Myocyte (in vitro differentiated cells): Measurements from ENCODE around the gene SAFB2. TPM values are rescaled to one million over a fixed set of nuclear protein-coding genes. Genes with fewer than 3 reads are reported as not detected.

Experiments used
- DNase-seq: peaks from one replicate; pipeline ENCODE4 v3.0.0-alpha.2; 2012; ENCODE audit warnings: low read depth
- polyA plus RNA-seq: library from polyadenylated mRNA; unstranded; fragments of >200 nt; gene quantifications from one replicate; pipeline ENCODE4 v1.2.1, GENCODE V29; 2012; ENCODE audit warnings: missing spikeins
- total RNA-seq: library from RNA; depleted of rRNA; stranded (reverse); fragments of >200 nt; gene quantifications from 2 replicates; pipeline ENCODE4 v1.2.3, GENCODE V29; 2014

Gene SAFB2
- total RNA-seq = 30.8 and 35.1 TPM in 2 replicates
- 44.0 TPM for polyA plus RNA-seq

DNA sequence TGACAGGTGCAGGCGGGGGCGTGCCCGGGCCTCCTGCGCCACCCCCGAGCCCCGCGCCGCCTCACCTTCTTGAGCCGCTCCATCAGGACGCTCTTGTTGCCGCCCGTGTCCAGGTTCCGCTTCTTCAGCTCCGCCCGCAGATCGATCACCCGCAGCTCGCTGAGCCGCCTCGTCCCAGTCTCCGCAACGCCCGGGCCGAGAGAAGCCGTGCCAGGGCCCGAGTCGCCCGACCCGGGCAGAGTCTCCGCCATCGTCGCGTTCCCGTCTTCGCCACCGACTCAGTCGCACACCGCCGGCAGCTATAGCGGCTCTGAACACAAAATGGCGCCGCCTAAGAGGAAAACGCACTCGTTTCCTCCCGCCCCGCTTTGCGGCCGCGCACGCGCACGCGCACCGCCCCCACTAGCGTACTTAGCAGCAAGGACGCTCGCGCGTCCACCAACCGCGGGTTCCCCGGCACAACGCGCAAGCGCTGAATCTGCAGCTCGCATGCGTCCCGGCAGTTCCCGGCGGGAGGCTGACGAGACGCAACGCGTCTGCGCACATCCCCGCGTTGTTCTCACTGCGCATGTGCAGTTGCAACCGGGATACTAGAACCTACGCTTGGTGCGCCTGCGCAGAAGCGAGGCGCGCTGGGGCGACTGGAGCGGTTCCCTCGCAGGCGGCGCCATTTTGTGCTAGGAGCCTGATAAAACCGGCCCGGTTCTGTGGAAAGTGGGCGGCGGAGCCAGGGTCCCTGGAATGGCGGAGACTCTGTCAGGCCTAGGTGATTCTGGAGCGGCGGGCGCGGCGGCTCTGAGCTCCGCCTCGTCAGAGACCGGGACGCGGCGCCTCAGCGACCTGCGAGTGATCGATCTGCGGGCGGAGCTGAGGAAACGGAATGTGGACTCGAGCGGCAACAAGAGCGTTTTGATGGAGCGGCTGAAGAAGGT lies at the start of gene SAFB2, which contains the start of gene SAFB:
TSS of gene SAFB2 (minus strand) at position 312 of the 932 bp plus-strand sequence. CDS start at position 251, 61 bp downstream.
TSS of gene SAFB (plus strand) at position 619 of the 932 bp plus-strand sequence. CDS start at position 742, 123 bp downstream.
- DNase-seq = peak; percentile 100

DNA sequence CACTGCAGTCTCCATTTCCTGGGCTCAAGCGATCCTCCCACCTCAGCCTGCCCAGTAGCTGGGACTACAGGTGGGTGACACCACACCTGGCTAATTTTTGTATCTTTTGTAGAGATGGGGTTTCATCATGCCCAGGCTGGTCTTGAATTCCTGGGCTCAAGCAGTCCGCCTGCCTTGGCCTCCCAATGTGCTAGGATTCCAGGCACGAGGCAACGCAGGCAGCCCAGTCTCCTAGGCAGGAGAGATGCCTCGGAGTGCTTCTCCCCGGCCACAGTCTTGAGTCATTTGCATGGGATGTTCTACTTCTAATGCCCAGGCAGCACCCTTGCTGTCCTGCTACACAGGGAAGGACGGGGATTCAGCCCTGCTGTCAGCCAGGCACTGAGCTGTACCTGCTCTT lies 49.0 kb upstream of the SAFB2 start:
- DNase-seq = no peak

DNA sequence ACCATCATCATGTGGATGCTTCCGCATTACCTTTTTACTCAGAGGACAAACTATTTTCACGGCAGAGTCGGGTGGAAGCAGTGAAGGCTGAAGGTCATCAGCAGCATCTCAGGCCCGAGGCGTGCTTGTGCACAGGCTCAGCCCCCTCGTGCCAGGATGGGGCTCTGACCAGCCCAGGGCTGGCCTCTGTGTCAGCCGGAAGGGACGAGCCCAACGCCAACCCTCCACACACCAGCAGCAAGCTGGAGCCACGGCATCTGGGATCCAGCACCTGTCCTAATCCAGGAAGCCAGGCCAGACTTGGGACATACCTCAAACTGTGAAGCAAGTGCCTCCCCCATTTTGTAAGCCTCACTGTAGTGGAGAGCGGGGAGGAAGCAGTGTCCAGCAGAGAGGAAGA lies 46.6 kb upstream of the SAFB2 start:
- DNase-seq = no peak

DNA sequence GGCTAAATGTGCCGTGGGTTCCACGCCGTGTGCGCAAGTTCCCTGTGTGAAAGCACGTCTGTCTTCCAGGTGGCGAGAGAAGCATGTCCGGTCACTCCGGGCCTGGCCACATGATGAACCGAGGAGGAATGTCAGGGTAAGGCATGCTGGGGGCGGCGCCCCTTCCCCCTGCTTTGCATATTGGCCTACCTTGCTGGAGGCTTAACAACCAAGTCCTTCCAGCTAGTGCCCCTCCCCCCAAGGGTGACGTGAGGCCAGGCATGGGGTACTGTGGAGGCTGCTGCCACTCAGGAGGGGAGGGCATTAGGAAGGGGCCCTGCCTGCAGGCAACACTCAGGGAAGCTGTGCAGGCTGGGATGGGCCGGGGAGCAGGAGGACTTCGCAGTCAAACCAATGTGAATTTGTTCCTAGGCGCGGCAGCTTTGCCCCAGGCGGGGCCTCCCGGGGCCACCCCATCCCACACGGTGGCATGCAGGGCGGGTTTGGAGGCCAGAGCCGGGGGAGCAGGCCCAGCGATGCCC lies 45.2 kb upstream of the SAFB2 start:
- no peak for DNase-seq

DNA sequence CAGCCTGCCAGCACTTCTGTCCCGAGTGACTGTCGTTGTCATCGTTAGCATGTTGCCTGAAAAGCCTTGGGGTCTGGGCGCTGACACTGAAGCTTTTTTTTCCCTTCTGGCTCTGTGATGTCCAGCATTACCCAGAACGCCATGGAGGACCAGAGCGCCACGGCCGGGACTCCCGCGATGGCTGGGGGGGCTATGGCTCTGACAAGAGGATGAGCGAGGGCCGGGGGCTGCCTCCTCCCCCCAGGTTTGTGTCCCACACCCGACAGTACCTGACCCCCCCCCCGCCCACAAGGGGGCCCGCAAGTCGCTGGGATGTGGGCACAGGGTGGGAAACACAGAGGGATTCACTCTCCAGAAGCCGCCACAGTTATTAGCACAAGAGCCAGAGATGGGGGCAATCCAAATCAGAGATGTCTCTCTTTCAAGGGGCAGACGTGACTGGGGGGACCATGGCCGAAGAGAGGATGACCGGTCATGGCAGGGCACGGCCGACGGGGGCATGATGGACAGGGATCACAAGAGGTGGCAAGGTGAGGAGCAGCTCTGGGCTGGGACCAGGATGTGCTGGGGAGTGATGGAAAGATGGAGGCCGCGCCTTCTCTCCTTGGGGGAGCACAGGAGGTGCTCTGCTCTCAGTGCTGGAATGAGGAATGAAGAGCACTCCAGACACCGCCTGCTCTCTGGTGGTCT lies 44.5 kb upstream of the SAFB2 start:
- DNase-seq = no peak

DNA sequence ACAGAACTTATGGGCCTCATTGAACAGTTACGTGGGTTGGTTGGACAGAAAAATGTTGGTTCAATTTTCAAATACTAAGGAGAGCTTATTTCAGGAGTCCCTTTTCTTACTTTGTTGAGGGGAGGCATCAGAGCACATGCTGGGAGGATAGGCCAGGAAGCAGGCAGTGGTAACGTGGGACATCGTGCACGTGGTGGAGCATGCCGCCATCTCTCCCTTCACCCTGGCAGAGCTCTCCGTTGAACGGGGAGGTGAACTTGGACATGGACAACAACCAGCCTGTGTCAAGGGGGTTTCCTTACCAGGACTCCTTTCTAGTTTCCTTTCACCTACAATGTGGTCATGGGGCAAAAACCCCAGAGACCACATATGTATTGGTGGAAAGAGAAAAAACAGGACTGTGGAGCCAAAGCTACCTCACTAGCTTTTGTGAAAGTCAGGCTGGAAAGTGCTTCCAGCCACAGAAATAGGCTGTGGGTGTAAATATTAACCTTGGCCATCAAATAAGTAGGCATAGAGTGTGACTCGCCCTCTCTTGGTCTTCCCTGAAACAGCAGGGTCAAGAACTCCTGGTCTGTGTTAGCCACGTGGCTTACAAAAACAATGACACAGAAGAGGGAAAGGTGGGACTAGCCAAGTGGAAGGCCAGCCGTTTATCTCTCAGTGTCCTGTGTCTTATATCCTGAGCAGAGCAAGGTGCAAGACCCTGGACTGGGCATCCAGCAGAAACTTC lies 43.4 kb upstream of the SAFB2 start:
- peak; percentile 59 for DNase-seq

DNA sequence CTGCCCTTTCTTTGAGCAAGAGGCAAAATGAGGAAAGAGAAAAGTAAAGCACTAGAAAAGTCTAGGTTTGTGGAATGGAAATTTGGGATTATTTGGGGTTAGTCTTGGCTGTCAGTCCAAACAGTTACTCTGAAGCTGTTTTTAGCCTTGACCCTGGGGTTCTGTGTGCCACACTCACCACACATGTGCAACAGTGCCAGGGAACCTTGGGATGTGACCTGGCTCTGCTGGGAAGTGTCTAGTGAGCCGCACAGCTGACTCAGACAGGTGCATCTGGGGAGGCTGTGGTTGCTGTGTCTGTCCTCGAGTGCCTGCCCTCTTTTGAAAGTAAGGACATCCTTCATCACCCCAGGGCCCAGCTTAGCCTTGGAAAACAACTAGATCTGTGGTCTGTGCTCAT lies 41.9 kb upstream of the SAFB2 start:
- DNase-seq = peak; percentile 94

DNA sequence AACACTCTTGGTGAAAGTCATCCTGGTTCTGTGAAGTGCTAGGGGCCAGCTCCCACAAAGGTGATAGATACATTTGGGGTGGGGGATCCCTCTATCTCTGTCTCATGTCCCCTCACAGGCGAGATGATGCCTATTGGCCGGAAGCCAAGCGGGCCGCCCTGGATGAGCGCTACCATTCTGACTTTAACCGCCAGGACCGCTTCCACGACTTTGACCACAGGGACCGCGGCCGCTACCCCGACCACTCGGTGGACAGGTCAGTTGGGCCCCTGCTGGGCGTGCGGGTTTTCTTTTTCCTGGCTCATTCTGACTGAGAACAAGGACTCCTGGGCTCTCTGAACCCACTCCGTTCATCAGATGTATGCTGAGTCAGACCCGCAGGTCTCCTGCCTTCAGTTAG lies 41.3 kb upstream of the SAFB2 start:
- DNase-seq = no peak

DNA sequence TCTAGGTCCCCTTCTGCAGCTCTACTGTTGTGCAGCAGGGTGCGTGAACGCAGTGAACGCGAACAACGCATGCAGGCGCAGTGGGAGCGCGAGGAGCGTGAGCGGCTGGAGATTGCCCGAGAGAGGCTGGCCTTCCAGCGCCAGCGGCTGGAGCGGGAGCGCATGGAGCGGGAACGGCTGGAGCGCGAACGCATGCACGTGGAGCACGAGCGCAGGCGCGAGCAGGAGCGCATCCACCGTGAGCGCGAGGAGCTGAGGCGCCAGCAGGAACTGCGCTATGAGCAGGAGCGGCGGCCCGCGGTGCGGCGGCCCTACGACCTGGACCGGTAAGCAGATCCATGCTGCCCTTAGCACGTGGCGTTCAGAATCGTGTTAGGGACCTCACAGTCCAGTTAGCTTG lies 38.9 kb upstream of the SAFB2 start:
- DNase-seq = no peak

DNA sequence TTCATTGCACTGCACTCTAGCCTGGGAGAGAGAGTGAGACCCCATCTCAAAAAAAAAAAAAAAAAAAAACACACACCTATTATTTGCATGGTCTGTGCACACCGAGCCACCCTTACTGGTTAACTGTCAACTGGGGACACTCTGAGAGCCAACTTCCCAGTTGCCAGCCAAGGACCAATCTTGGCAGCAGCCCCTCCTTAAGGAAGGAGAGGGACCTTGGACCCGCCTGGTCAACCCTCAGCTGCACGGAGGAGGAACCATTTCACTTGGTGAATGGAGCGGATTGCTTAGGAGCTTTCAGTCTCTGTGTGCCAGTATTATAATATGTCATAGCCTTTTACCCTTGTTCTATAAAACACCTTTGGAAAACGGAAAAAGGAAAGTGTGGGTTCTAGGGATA lies 32.8 kb upstream of the SAFB2 start:
- no peak for DNase-seq

DNA sequence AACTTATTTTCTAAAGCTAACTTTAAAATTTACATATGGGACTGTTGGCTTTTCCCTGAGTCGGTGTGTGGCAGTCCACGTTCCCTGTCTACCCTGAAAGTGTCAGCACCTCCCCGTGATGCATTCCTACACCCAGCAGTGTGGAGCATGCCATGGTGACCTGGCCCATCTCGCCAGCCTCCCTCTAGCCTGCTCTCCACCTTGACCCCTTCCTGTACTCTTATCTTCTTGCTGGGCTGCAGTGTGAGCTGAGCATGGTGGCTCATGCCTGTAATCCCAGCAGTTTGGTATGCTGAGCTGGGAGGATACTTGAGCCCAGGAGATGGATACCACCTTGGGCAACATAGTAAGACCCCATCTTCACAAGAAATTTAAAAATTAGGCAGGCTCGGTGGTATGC lies 32.4 kb upstream of the SAFB2 start:
- no peak for DNase-seq

DNA sequence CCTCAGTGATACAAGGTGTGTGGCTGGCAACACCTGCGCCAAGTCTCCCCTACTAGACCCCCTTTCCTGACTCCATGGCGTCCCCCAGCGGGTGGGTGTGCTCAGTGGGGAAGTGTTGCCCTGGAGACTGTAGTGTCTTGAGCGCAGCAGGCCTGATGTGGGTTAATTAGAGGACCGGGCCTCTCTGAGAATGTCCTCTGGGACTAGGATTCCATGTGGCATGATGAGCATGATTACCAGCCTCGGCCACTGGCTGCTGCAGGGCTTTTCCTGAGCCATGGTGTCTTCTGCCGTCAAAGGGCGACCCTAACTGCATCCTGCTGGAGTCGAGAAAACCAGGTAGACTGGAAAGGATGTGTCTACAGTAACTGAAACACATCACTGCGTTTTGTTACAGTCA lies 29.7 kb upstream of the SAFB2 start:
- no peak for DNase-seq

DNA sequence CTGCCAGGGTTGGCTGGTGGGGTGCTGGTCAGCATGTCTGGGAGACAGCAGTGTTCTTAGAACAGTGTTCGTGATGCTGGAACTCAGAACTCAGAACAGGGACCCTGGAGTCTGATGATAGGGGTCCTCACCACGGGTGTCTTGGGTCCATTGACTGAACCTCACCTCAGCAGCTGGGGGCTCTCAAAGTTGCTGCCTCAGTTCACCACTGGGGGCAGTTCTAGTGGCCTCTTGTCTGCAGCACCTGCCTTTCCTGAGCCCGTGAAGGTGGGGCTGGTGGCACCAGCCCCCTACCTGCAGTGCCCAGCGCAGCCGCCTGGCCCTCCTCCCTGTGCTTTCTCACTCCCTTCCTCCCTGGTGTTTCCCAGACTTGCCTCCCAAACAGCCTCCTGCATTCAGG lies 28.8 kb upstream of the SAFB2 start:
- DNase-seq = no peak

DNA sequence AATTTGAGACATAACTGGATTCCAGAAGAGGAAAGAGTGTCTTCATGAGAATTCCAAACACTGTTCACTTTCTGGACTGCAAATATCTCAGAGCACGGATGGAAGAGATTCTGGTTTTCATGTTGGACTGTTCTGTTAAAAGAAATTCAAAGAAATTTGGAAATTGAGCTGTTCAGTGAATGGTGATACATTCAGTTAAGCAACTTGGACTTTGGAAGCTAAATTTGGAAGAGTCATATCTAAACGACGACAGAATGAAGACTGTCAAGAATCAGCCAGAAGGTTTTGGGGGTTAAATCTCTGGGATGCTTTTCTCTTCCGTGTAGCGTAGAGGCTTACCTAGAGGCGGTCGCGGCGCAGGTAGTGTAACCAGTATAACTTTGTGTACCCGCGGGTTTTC lies 25.9 kb upstream of the SAFB2 start:
- DNase-seq = no peak

DNA sequence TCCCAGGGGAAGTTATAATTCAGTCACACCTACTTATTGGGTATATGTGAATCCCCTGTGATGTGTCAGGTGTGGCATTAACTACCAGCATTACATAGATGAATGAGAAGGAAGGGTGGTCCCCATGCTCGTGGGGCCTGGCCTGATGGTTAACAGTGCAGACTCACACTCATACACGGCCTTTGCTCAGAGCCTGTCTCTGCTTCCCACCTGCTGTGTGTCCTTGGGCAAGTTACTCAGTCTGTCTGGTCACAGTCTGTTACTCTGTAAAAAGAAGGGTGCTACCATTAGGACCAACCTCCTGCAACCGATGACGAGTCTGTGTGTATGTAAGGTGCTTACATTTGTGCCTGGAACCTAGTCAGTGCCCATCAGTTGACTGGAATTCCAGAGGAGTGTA lies 24.1 kb upstream of the SAFB2 start:
- no peak for DNase-seq

DNA sequence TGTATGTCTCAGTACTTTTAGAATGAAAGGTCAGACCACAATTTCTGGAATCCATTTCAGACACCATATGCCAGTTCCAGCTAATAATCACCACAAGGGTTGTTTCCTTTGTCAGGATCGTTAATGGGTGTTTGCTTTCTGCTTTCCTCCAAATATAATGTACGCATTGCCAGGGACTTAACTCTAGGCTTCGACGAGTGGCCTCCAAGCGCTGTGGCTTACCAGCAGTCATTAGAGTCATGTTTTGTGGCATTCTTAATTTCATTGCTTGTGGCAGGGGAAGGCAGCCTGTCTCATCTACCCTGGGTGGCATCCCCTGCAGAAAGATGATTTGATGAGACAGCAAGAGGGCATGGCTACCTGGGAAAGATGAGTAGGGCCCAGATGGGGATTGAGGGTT lies 22.8 kb upstream of the SAFB2 start:
- no peak for DNase-seq

DNA sequence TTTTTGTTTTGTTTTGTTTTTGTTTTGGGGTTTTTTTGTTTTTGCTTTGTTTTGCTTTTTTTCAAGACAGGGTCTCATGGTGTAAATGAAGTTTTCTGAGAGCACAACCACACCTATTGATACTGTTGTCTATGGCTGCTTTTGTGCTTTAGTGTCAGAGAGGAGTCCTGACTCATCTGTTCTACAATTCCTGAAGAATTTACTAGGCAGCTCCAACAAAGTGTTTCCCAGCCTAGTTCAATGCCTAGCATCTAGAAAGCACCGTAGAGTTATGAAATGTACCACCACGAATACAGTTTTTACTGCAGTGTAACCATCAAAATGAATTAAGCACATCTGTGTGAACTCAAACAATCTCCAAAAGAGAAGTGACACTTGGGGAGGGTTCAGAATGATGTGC lies 21.5 kb upstream of the SAFB2 start:
- DNase-seq = no peak

DNA sequence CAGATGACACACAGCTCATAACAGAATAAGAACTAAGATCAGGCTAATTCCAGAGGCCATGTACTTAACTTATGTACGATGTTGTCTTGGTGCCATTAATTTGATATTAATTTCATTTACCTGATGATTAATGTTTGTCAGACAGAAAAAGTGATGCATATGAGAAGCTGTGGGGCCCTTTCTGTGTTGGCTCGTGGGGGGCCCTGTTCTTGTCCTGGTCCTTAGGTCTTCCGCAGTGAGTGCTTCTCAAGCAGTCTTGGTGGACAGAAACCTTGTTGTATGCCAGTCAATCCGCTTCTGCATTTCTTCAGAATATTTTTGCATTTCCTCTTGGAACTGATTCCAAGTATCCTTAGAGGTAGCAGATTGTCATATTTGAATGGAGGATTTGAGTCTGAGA lies 20.5 kb upstream of the SAFB2 start:
- no peak for DNase-seq

DNA sequence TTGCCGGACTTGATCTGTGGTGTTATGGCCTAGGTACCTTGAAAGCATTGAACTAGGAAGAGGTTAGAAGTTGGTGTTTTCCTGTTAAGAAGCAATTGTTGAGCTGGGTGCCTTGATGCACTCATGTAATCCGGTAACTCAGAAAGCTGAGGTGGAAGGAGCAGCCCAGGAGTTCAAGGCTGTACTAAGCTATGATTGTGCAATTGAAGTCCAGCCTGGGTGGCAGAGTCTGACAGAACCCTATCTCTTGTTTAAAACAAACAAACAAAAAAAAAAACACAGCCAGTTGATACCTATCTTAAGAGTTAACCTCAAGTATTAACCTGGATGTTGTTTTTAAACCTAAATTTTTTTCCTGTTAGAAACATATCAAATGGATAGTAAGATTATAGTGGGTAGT lies 19.6 kb upstream of the SAFB2 start:
- DNase-seq = no peak

DNA sequence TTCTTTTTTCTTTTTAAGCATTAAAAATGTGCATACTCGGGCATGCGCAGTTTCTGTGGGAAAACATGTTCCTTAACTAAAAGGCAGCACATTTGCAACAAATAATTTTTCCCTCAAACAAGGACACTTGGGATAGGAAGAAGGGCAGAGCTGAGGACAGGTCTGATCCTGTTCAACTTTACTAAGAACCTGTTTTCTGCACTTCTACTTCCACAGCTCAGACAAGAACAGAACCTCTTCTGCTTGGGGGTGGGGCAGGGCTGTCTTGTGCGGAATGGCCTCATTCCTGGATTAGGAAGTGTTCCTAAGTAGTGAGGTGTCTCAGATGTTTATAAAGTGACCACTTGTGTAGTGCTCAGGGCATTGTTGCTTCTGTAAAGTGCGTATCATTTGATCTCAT lies 18.6 kb upstream of the SAFB2 start:
- DNase-seq = no peak

DNA sequence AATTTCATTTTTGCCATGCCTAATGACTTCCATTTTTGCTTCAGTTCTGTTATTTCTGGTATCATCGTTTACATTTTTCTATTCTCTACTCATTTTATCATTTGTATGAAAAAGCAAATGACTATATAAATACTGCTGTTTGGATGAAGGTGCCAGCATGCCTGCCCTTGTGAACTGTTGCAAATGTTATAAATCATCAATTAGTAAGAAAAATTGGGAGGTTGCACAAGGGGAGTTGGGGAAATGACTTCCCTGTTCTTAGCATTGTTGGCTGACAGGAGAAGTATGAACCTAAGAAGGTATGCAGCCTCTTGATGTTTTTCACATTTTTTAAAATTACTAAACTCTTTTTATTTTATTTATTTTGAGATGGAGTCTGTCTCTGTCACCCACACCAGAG lies 15.4 kb upstream of the SAFB2 start:
- DNase-seq = no peak

DNA sequence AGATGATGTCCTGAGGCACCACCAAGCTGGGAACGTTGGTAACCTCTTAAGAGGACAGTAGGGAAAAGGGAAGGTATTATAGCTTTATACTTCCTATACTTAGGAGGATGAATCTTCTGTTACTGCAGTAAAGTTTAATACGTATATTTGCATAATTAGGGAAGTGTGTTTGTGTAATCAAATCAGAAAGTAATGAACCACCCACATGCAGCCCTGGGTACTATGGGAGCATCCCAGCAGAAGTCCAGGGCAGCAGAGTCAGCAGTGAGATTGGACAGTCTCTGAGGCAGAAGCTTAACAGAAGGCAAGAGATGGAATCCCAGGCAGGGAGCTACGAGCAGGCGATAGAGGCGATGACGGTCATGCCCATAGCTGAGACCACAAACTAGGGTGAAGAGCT lies 12.9 kb upstream of the SAFB2 start:
- DNase-seq = no peak
